Measurements from ENCODE around the gene SP5.
"Not testable (repeated sequence)": the region's sequence is repeated elsewhere in the genome, so short reads cannot be mapped to it uniquely, and the experiment has no call there.

SP5 gene

GRCh38 chr2:170737821-170738220, 22.7 kb downstream of the SP5 start:
- DNase-seq (ENCODE audit: low read depth in 1 of 2, low spot score in 1 of 2), result no peak

DNA sequence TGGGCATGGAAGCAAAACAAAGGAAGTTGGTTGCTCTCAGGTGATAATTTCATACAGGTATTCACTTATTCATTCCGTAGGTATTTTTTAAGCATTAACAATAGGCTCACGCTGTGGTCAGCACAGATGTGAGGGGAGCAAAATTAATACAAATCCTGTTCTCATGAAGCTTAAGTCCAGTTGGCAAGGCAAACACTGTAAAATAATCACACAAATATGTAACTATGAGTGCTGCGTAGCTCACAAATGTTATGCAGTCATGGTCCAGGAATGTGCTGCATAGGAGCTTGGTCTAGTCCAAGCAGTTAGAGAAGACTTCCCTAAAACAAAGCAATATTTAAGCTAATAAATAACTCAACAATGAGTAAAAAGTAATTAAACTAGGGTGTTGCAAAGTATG, 23.9 kb downstream of the SP5 start:
- no peak for DNase-seq (ENCODE audit: low read depth in 1 of 2, low spot score in 1 of 2)

GRCh38 chr2:170739507-170740046, 24.4 kb downstream of the SP5 start:
- no peak for DNase-seq (ENCODE audit: low read depth in 1 of 2, low spot score in 1 of 2)

DNA sequence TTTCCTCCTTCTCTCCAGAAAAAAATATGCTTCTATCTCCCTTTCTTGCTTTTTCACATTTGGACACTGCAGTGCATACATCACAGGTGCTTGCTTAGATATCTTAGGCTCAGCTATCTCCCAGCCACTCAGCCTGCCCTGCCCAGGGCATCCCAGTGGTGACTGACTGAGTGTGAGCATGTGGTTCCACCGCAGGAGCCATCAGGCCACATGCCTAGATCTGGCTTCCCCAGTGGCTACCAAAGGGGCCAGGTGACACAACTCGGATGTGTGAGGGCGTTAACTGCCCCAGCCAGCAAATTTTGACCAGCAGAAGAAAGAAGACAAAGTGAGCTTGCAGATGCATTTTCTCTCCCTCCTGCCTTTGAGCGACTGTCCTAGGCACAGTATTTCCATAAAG, 25.5 kb downstream of the SP5 start:
- DNase-seq (ENCODE audit: low read depth in 1 of 2, low spot score in 1 of 2), result no peak

DNA sequence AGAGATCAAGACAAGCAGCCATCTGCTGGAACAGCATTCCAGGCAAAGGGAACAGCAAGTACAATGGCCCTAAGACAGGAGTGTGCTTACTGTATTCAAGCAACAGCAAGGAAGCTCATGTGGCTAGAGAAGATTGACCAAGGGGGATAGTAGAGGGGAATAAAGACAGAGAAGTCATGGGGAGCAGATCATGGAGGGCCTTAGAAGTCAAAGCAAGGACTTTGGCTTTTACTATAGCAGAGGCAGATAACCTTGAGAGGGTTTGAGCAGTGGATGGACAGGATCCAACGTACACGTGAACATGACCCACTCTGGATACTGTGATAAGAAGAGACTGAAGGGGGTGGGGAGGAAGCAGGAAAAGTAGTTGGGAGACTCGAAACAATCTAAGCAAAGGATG, 26.9 kb downstream of the SP5 start:
- no peak for DNase-seq (ENCODE audit: low read depth in 1 of 2, low spot score in 1 of 2)

DNA sequence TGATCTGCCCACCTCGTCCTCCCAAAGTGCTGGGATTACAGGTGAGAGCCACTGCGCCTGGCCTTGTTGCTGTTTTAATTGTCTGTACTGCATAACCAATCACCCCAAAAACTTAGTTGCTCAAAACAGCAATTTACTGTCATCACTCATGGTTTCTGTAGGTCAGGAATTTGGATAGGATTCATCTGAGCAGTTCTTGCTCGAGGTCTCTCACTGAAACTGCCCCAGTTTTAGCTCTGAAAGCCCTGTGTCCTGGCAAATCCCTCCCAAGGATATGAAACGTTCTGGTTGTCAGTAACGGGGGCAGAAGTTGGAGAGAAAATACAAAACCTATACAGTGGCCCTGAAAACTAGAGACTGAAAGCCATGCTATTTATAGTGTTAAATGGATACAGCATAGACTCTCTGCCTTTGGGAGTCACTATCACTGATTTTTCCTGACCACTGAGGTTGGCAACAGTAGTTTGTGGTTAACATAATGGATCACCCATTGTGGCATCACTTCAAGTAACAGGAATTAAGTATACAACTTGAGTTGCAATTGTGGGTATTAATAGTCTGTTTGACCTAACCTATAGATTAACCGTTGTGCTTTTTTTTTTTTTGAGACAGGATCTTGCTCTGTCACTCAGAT, 27.9 kb downstream of the SP5 start:
- no peak for DNase-seq (ENCODE audit: low read depth in 1 of 2, low spot score in 1 of 2)

GRCh38 chr2:170743530-170744239, 28.5 kb downstream of the SP5 start:
- no peak for DNase-seq (ENCODE audit: low read depth in 1 of 2, low spot score in 1 of 2)

DNA sequence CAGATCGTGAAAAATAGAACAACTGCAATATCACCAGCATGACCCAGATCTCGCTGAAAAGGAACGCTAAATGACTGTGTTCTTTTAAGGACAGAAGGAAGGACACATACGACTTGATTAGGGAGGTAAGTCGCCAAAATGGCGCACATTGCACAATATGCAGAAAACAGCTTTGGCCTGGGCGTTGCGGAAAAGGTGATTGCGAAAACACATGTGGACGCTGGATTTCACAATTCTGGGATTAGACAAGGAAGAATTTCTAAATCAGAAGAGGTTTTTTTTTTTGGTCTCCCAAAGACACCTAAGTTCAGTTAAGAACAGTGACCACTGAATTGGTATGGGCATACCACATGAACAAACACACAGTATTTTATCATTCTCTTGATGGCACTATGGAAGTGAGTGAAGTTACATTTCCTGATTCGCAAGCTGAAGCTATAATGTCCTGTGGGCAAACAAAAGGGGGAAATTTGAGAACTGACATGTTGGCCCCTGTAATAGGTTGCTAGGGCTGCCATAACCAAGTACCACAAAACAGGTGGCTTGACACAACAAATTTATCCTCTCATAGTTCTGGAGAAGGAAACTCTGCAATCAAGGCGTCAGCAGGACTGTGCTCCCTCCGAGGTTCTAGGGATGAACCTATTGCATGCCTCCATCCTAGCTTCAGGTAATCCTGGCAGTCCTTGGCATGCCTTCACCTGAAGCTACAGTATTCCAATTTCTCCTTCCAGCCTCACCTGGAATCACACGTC, 29.3 kb downstream of the SP5 start:
- DNase-seq (ENCODE audit: low read depth in 1 of 2, low spot score in 1 of 2), result no peak

DNA sequence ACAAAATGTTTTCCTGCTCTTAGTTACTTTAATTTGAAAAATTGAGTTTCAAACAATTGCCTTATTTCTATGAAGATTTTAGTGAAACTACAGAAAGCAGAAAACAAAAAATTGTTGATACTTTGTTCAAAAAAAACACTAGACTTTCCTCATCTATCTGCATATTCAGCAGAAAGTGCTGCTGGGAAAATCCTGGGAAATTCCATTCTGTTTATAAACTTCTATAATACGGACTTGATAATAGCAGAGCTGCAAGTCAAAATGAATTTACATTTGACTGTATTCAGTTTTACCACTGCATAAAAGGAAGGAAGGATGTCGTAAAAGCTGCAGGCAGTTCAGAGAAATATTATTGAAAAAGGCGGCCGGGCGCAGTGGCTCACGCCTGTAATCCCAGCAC, 30.2 kb downstream of the SP5 start:
- DNase-seq (ENCODE audit: low read depth in 1 of 2, low spot score in 1 of 2), result no peak

GRCh38 chr2:170747921-170748320, 32.8 kb downstream of the SP5 start:
- DNase-seq (ENCODE audit: low read depth in 1 of 2, low spot score in 1 of 2), result no peak

DNA sequence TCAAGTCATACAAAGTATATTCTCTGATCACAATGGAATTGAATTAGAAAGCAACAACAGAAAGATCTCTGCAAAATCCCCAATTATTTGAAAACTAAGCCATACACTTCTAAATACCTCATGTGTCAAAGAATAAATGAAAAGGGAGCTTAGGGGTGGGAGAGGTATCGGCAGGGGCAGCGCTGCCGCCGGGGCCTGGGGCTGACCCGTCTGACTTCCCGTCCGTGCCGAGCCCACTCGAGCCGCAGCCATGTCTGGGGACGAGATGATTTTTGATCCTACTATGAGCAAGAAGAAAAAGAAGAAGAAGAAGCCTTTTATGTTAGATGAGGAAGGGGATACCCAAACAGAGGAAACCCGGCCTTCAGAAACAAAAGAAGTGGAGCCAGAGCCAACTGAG, 36.4 kb downstream of the SP5 start:
- not testable (repeated sequence) for DNase-seq (ENCODE audit: low read depth in 1 of 2, low spot score in 1 of 2)

DNA sequence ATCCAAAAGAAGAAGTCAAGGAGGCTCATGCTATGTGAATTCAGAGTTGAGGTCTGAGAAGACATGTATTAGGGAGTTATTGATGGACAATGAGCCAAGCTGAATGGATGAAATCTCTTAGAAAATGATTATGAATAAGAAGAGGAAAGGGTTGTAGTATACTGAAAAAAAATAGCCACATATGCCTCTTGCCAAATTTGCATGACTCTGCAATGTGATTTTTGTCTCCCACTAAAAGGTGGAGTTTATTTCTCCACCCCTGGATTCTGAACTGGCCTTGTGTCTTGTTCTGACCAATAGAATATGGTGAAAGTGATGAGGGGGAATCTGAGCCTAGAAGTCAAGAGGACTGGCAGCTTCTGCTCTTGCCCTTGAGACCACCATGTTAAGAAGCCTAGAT, 46.4 kb downstream of the SP5 start:
- DNase-seq (ENCODE audit: low read depth in 1 of 2, low spot score in 1 of 2), result no peak

GRCh38 chr2:170762760-170763159, 47.6 kb downstream of the SP5 start:
- no peak for DNase-seq (ENCODE audit: low read depth in 1 of 2, low spot score in 1 of 2)

GRCh38 chr2:170763232-170763631, 48.1 kb downstream of the SP5 start:
- no peak for DNase-seq (ENCODE audit: low read depth in 1 of 2, low spot score in 1 of 2)

DNA sequence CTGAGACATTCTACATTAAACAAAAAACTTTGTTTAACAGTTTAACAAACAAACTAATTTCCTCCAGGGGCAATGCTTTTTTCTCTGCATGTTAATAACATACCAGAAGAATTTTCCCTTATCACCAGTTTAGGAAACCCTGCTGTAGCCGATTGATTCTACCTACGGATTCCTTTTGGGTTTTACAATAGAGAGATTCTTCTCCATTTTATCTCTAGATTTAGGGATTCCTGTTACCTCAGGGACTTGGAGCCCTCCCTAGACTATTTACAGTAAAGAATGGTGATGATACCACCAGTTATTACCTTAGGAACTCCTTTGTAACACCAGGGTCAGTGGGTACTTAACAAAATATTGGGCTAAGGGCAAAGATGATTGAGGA, 49.7 kb downstream of the SP5 start:
- no peak for DNase-seq (ENCODE audit: low read depth in 1 of 2, low spot score in 1 of 2)

GRCh38 chr2:170766693-170767092, 51.6 kb downstream of the SP5 start:
- no peak for DNase-seq (ENCODE audit: low read depth in 1 of 2, low spot score in 1 of 2)
